ENCODE measurements around the gene ZGPAT.

The ZGPAT gene

DNA sequence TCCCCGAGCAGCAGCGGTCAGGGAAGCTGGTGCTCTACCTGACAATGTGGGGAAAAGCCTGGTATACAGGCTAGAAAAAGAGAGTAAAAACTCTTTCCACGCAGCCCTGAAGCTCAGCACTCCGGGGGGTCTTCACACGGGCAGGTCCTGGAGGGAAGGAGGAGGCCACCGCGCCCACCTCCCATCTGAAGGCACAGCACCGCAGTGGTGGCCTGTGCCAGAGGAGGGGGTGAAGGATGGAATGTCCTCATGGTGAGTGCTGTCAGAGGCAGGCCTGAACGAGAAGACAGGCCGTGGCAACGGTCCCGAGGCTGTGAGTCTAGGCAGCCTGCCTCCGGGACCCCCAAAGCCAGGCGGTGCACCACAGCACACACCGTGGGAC, 37.6 kb downstream of the ZGPAT start:
- DNase-seq, result no peak

DNA sequence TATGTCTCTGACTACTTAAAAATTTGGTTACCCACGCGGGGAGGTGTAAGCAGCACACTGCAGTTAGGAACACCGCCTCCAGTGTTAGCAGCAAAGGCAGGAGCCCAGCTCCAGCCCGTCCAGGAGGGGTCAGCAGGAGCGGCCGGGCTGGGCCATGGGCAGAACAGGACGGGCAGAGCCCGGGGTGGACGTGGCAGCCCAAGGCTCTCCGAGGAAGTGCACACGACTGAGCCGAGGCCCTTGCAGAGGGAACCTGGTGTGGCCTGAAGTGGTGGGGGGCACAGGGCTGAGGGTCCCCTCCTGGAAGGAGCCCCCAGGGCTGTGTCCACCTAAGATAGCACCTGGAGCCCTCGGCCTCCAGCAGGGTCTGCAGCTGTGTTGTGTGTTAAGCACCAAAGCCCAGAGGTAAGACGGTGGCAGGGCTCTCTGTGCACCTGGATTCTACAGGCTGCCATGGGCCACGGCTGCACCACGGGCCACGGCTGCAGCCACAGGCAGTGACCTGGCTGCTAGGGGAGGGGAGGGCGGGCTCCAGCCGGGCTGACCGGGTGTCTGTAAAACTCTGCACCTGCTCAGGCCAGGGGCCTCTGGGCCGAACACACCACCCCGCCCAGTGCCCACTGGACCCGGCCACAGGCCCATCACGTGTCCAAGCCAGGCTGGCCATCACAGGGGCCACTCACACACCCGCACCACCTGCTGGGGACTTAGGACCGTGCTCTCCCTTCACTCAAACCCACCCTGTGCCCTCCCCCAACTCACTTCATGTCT, 38.3 kb downstream of the ZGPAT start:
- no peak for DNase-seq

DNA sequence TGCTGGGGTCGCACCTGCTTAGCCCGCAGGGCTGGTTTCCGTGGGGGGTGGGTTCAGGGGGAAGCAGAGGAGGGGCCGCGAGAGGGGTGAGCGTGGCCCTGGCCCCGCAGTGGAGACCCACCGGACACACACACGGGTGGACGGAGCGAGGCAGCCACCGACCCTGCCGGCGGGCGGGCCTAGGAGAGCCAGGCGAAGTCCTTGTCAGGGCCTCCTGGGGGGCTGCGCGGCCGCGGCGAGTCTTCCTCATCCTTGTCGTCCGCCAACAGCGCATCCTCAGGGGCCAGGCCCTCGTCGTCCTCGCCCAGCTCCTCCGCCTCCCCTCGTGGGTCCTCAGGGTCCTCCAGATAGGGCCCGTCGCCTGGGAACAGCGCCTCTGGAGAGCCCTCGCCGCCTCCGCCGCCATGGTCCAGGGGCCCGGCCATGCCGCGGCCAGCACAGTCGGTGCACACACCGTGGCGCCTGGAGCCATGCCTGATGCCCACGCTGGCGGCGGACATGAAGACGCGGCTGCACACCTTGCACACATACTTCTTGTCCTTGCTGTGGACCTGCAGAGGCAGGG, 39.0 kb downstream of the ZGPAT start:
- no peak for DNase-seq

DNA sequence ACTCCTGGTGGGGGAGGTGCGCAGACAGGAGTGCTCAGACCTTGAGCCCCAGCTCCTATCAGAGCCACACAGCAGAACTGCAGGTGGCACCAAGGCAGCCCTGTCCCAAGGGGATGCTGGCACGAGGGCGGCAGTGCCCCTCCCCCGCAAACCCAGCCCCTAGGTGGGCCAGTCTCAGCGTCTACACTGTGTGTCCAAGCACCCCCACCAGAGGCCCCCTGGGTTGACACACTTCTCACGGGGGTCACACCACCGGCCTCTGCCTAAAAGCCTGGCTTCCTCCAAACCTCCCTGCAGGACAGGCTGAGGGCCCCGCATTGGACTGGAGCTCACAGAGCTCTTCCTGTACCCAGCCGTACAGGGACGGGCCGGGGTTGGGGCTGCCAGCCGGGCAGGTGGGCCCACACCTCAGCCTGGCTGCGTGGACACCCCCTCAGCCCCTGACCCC, 39.8 kb downstream of the ZGPAT start:
- DNase-seq, result no peak

DNA sequence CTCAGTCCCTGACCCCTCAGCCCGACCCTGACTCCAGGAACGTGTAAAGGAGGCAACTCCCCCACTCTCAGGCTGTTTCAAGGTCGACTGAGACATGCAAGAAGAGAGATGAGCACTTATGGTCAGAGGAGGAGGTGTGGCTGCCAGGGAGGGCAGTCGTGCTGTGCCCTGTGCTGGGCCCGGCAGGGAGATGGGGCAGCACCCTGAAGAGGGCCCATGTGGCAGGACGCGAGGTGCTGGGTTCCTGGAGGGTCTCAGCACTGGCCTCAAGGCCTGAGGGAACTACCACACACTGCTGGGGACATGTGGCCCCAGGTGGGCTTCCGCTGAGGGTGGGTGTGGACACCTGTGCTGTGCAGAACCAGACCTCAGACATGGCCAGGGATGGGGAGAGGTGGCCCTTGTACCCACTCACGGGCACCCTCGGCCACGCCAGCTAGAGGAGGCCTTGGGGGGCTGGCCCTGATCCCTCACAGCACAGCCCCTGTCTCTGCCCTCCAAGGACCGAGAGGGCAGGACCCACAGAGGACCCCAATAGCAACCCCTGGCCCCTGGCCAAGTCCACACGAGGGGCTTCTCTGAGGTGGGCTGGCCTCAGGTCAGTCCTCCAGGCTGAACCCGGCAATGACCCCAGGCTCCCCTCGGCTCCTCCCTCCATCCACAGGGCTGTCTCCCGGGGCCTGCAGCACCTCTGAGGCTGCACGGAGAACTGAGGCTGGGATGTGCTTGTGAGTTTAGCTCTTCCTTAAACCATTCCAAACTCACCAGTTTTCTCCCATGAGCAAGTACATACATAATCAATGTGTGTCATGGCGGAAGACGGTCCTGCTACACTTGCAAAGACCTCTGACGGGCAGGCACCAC, 40.5 kb downstream of the ZGPAT start:
- no peak for DNase-seq

DNA sequence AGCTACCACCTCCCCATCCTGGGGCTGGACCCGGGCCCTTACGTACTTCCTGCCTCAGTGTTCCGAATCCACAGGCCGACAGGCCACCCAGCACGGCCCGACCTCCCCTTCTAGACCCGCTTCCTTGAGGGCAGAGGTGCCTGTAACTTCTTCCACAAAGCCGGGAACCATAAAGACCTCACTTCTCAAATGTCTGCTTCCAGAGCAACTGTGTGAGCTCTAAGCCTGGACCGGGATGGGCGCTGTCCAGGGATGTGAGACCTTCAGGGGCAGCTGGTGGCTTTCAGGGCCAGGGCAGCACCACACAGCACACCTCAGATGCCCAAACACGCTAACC, 41.1 kb downstream of the ZGPAT start:
- DNase-seq, result no peak

DNA sequence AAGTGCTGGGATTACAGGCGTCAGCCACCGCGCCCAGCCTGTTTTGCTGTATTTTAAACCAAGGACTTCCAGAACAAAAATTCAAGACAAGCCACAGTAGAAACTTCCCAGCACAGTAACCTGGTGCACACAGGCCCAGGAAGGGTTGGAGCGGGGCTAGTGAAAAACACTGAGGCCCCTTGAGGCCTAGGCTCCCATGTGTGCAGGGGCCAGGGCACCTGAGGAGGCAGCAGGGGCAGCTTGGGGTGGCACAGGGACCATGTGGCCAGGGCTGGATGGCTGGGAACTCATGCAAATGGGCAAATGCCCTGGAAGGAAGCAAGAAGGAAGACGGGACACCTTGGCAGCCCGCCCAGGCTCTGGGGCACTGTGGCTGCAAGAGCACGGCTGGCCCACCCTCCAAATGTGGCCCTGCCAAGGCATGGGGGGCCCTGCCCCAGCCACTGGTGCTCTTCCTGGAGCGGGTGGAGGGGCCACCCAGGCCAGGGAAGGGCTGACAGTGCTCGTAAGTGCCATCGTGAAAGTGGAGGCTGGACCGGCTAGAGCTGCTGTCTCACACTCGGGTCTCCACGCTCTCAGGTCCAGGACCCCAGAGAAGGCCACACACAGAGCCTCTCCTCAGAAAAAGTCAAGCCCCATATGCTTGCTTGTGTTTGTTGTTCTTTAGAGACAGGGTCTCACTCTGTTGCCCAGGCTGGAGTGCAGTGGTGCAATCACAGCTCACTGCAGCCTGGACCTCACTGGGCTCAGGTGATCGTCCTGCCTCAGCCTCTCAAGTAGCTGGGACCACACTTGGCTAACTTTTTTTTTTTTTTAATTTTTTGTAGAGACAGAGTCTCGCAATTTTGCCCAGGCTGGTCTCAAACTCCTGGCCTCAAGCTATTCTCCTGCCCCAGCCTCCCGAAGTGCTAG, 42.0 kb downstream of the ZGPAT start:
- DNase-seq, result no peak

DNA sequence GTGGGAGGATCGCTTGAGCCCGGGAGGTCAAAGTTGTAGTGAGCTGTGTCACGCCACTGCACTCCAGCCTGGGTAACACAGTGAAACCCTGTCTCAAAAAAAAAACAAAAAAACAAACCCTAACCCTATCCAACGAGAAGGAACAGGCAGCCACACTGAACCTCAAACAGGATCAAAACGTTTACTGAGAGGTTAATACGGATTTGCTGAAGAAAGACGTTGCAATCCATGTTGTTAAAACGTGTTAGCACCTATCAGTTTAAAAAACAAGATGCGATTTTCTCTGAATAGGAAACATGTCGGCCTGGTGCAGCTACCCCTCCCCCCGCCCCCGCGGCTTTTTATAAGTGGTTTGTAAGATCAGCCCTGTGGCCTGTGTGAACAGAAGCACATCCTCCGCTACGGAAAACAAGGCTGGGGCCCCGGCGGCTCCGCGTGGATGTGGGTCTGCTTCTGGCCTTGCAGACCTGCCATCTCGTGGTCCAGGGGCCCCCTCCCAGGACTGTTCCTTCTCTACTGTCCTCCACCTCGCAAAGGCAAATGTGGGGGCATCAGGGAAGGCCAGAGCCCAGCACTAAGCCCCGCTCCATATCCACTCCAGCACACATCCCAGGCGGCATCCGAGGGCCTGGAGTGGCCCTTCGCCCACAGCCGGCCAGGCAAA, 43.1 kb downstream of the ZGPAT start:
- DNase-seq, result peak; percentile 50

DNA sequence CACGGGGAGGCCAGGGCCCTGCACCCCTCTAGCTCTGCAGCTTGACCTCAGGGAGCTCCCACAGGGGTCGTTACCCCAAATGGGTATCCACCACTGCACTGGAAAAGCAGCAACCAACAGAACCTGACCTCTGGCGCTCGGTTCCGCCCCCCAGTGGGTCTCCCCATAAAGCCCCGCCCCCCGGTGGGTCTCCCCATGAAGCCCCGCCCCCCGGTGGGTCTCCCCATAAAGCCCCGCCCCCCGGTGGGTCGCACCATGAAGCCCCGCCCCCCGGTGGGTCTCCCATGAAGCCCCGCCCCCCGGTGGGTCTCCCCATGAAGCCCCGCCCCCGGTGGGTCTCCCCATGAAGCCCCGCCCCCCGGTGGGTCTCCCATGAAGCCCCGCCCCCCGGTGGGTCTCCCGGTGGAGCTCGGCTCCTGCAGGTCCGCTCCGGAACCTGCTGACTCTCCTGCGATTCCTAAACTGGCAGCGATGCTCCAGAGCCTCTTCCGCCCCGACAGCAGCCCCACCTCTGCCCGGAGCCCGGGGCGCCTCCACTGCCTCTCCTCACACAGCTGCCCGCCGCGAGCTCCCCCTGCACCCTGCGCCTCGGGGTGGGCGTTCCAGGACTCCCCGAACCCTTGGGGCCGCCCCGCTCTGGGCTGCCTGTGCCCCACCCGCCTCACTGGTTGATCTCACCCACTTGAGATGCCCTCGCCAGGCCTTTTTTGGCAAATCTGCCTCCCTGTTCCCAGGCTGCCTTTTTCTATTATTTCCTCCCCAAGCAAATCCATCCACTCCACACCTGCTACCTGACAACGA, 43.8 kb downstream of the ZGPAT start:
- no peak for DNase-seq

DNA sequence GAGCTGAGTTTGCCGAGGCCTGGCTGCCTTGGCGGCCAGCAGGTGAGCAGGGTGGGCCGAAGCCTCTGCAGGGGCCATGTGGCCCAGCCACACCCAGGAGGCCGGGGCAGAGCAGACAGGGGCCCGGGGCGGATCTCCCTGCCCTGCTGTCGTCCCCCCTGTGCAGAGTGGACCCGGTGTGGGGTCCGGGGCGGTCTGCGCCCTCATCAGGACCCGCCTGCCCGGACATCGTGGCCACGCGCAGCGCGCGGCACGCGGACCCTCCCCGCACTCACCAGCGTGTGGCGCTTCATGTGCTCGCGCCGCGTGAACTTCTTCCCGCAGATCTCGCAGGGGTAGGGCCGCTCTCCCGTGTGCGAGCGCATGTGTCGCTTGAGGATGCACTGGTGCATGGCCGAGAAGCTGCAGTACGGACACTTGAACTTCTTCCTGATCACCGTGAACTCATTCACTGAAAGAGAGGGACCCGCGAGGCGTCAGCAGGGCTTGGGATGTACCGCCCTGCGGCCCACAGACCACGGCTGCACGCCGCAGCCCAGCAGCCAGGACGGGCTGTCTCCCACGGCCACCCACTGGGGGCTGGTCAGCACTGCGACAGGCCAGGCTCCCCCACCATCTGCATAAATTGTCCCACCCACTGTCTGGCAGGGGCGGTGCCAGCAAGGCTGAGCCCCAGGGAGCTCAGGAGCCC, 44.7 kb downstream of the ZGPAT start:
- DNase-seq, result no peak

DNA sequence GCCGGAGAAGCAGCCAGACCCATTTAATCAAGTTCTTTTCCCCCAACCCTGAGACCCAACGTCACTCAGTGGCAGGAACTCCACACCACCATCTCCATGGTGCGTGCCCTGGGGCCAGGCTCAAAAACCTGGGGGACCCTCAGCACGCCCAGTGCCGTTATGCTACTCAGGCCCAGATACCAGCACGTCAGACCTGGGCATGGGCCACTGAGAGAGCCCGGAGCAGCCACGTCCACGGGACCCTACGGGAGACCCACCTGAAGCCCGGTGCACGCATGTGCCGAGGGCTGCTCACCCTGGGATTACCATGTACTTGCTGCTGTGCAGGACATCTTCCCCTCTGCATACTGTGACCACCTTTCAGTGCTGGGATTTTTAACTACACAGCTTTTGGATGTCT, 45.5 kb downstream of the ZGPAT start:
- DNase-seq, result no peak

DNA sequence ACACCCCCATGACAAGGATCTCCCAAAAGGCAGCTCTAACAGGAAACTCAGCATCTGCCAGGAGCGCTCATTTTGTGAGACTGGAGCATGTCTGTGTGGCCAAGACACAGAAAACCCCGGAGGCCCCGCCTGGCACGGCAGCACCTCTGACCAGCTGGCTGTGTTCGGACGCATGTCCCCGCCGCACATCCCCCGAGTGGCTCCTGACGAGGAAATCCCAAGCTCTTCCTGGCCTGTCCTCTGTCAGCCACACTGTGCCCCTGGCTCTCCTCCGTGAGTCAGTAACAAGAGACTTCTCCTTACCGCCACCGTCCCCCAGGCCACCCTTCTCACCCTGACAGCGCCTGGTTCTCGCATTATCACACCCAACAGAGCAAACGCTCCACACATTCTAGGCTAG, 46.2 kb downstream of the ZGPAT start:
- no peak for DNase-seq

DNA sequence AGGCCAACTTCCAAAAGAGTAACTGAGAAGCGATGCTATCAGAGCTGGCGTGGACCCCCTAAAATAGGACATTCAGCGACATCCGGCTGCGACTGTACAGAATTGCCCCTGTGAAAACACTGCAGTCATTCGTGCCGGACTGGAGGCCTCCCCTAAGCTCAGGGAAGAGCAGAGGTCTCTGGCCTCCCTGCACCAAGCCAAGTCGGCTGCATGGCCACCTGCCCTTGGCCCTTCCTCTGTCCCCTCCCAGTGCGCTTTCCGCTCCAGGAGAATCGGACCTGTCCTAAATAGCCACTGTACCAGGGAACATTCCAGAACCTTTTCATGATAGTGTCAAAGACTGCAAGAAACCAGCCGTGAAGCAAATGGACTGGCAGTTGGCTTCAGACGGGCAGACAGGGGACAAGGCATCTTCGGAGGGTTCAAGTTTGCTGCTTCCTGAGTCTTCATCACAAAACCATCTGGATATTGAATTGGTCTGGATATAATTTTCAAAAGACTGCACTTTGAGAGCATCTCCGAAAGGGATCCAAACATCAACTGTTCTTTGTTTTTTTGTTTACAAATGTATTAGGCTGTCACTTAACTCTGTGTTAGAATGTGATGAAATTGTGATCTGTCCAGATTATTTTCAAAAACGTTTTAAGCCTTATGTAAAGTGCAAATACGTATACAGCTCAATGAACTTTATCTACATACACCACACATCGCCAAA, 48.3 kb downstream of the ZGPAT start:
- no peak for DNase-seq

DNA sequence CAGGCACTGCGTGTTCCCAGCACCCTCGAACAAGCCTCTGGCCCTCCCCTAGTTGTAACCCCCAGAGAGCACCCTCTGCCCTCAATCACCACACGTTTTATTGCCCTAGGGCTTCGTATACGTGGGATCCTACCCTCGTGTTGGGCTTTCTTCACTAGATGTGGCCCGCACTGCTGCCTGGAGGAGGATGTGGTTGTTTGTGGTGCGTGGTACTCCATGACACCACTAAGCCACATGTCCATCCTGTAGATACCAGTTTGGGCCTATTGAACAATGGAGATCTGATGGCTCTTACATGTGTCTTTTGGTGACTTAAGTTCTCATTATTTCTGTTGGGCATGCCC, 48.8 kb downstream of the ZGPAT start:
- no peak for DNase-seq

DNA sequence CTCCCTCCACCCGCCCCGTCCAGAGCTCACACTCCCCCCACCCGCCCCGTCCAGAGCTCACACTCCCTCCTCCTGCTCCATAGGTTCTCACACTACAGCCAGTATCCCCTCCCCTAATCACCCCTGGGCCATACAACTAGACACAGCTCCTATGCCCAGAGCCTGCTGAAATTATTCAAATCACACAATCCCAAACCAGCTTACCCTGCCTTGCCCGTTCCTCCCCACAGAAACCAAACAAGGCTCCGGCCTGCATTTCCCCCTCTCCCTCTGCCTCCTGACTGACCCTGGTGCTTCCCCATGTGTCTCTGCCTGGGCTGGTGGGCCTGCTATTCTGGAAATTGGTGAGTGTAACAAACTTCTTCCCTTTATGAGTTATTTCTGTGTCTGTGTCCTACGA, 50.3 kb downstream of the ZGPAT start:
- no peak for DNase-seq

DNA sequence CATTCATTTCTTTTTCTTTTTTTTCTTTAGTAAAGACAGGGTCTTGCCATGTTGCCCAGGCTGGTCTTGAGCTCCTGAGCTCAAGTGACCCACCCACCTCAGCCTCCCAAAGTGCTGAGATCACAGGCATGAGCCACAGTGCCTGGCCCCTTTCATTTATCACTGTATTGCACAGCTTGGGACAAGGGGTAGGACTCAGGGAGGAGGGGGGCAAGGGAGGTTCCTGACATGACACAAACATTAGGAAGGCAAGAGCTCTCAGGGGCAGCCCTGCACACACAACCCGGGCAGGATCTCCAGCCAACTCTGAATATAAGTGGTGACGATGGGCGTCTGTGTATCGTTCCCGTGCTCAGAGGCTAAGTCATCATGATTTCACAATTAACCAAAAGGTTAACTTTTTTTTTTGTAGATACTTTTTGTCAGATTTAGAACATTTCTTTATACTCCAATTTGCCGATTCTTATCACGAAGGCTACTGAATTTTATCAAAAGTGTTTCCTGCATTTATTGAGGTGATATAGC, 51.6 kb downstream of the ZGPAT start:
- no peak for DNase-seq

DNA sequence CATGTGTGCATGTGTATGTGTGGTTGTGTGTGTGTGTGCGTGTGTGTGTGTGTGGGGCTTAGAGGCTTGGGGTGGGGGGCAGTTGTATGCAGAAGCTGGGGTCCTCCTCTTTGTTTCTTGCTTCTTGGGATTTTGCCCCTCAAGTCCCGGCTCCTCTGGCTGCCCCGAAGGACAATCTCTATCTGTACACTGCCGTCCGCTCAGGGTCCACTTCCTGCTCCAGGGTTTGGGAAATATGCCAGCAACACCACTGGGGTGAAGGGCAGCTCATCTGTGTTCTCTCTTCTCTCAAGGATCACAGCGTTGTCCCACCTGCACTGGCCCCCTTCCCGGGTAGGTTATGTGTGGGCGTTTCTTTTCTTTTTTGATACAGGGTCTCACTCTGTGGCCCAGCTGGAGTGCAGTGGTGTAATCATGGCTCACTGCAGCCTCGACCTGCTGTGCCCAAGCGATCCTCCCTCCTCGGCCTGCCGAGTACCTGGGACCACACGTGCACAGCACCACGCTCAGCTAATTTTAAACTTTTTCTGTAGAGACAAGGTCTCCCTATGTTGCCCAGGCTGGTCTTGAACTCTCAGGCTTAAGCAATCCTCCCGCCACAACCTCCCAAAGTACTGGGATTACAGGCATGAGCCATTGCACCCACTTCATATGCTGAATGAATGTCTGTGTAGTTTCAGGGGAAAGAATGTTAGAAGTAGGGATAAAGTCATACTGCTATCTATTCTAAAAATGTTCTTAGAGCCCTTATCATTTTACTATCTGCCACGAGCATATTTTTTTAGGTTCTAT, 57.4 kb downstream of the ZGPAT start:
- no peak for DNase-seq

DNA sequence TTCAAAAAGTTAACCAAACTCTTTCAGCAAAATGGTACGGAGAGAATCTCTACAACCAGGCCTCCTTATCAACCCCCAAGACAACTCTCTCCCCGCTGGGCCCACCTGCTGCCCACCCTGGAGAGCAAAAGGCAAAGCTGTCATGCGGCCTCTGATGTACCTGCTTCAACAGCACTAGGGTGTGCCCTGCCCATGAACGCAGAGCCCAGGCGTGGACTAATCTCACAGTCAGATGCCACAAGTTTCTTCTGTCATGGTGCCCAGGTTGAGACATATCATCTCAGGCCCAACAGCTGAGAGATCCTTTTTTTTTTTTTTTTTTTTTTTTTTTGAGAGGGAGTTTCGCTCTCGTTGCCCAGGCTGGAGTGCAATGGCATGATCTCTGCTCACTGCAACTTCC, 58.1 kb downstream of the ZGPAT start:
- DNase-seq, result no peak

DNA sequence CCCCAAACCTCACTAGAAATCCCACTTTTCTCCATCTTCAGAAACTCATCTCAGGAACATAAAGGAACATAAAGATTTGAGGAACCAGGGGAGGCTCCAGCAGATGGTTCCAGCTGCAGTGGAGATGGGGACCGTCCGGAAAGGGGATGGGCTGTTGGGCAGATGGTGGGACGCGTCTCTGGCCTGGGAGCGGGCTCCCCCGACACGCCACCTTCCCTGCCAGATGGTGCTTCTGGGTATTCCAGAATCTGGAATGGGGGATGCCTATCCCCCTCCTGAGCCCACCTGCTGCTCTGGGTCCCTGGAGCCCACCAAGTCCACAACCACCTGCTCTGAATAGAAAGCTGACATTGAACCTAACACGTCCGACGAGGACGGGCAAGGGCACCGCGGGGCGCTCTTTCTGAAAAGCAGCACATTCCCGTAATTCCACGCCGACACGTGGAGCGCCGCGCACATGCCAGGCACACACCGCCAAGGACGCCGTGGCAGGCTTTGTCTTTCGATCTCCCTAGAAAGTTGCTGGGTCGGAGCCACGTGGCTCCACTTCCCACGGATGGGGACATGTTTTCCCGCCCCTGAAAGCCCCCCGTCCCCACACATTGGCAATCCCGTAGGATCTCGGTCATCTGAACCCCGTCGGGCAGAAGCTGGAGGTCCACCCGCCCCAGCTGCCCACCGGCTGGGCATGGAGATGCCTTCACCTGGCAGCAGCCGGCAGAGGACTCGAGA, 59.0 kb downstream of the ZGPAT start:
- DNase-seq, result no peak

Measured in activated T-cell treated with anti-CD3 and anti-CD28 coated beads for 4 hours (primary cell).